ENCODE data around the gene GRN.

DNA sequence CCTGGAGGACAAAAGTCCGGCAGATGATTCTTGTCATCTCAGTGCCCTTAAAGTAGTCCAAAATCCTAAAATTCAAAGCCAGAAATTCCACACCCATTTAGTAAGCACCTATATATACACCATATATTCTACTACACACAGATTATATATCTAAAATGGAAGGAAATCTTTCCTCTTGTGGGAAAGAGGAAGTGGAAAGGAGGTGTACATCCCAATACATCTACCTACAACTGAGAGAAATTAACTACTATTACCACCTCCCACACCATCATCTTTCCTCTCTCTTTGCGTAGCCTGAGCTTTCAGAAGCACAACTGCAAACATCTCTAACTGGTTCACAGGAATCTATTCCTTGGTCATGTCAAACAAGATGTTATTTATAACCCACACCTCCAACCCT, 49.7 kb downstream of the GRN start:
- TF ChIP-seq, protein P1, sequence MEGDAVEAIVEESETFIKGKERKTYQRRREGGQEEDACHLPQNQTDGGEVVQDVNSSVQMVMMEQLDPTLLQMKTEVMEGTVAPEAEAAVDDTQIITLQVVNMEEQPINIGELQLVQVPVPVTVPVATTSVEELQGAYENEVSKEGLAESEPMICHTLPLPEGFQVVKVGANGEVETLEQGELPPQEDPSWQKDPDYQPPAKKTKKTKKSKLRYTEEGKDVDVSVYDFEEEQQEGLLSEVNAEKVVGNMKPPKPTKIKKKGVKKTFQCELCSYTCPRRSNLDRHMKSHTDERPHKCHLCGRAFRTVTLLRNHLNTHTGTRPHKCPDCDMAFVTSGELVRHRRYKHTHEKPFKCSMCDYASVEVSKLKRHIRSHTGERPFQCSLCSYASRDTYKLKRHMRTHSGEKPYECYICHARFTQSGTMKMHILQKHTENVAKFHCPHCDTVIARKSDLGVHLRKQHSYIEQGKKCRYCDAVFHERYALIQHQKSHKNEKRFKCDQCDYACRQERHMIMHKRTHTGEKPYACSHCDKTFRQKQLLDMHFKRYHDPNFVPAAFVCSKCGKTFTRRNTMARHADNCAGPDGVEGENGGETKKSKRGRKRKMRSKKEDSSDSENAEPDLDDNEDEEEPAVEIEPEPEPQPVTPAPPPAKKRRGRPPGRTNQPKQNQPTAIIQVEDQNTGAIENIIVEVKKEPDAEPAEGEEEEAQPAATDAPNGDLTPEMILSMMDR (IDR thresholded peaks at IDR 0.05), result no peak
- no peak for TF ChIP-seq POLR2A (IDR thresholded peaks at IDR 0.05)
